ENCODE results near the gene EREG.

Gene EREG

GRCh38 chr4:74437866-74438265 is 72.9 kb downstream of the EREG start (continued):
- TF ChIP-seq PATZ1 (CRISPR knock-in tag; IDR thresholded peaks at IDR 0.05; ENCODE audit: borderline replicate concordance) (no peak), PPARA (CRISPR knock-in tag; IDR thresholded peaks at IDR 0.05; ENCODE audit: borderline replicate concordance) (no peak), ZNF565 (CRISPR knock-in tag; conservative IDR thresholded peaks at IDR 0.05; ENCODE audit: low read depth) (no peak), SNAI2 (CRISPR knock-in tag; IDR thresholded peaks at IDR 0.05) (no peak), ARNTL (CRISPR knock-in tag; IDR thresholded peaks at IDR 0.05; ENCODE audit: borderline replicate concordance, low read depth) (no peak), TSHZ2 (CRISPR knock-in tag; IDR thresholded peaks at IDR 0.05) (no peak), ZNF70 (CRISPR knock-in tag; IDR thresholded peaks at IDR 0.05) (no peak), BACH2 (CRISPR knock-in tag; IDR thresholded peaks at IDR 0.05; ENCODE audit: borderline replicate concordance) (no peak), ISL1 (CRISPR knock-in tag; IDR thresholded peaks at IDR 0.05) (no peak), TCF4 (CRISPR knock-in tag; IDR thresholded peaks at IDR 0.05; ENCODE audit: borderline replicate concordance) (no peak)

Measured in SK-N-SH treated with all-trans-retinoic acid at 6 μM for 48 hours (cell line).